Suppressor macrophage treated with lipopolysaccharide for 4 hours (primary cell): ENCODE data around the gene ERN1.
"Not testable (repeated sequence)": the region's sequence is repeated elsewhere in the genome, so short reads cannot be mapped to it uniquely, and the experiment has no call there.

Experiments used
- DNase-seq: peaks from one replicate; pipeline ENCODE4 v3.0.0-alpha.2; 2020

ERN1 gene

DNA sequence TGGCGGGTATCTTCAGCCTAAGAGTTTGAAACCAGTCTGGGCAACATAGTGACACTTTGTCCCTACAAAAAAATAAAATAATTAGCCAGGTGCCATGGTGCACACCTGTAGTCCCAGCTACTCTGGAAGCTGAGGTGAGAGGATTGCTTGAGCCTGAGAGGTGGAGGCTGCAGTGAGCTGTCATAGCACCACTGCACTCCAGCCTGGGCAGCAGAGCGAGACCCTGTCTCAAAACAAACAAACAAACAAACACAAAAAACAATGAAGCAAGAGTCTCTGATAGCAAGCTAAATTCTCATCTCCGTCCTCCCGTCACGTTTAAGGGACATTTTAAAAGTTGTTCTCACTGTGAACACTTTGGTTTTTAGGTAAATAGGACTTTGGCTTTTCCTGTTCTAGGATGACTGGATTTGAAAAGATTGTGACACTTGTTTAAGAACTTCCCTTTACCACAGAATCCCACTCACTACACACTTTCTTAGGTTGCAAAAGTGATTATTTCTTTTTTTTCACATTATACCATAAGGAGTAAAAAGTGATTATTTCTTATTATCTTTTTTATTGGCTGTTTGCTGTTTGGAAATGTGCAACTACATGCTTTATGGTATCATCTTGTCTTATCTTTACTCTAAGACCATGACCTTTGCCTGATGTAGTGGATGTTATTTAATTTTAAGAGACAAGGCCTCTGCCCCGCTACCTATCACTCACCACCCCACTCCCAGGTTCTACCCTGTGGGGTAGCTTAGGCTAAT lies 4.4 kb upstream of the ERN1 start:
- DNase-seq = no peak

DNA sequence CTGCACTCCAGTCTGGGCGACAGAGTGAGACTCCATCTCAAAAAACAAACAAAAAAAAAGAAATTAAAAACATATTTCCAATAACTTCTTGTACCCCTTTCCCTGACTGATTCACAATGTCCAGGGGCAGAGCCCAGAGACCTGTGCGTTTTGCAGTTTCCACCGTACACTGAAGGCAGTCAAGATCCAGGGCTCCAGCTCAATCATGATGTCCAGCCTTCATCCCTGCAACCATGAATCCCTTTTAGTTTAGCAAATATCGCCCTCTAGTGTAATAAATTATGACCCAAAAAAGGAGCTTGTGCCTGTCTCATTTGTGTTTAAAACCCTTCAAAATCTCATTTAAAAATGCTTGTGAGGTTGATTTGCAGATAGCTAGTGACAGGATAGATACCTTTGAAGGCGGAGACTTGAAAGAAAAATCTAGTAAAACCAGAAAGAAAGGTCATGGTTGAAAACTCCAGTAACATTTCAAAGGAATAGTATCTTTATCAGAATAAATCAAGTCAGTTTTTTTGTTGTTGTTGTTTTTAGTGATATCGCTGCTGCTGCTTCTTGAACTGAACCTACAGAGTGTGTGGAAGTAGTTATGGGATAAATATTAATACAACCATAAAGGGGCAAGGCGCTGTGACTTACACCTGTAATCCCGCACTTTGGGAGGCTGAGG lies 3.7 kb upstream of the ERN1 start:
- peak; percentile 83 for DNase-seq

DNA sequence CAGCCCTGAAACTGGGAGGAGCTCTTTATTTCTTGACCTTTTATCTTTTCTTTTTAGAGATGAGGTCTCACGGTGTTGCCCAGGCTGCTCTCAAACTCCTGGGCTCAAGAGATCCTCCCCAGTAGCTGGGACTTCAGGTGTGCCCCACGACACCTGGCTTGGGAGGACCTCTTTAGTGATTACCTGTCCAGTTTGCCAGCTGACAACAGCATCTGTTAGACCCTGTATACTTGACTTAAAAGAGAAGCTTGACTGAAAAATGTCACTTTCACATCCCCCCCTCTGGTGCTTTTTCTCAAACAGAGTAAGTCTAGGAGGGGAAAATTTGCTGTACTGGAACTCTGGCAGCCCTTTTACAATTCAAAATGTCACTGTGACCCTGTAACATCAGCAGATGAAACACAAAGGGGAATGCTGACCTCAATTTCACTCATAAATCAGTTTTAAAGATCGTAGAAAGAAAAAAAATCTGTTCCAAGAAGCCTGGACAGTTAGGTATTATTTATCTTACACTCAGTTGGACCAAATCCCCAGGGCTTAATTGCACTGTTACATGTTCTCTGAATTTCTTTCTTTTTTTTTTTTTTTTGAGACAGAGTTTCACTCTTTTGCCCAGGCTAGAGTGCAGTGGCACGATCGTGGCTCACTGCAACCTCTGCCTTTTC lies 1.8 kb upstream of the ERN1 start:
- no peak for DNase-seq

DNA sequence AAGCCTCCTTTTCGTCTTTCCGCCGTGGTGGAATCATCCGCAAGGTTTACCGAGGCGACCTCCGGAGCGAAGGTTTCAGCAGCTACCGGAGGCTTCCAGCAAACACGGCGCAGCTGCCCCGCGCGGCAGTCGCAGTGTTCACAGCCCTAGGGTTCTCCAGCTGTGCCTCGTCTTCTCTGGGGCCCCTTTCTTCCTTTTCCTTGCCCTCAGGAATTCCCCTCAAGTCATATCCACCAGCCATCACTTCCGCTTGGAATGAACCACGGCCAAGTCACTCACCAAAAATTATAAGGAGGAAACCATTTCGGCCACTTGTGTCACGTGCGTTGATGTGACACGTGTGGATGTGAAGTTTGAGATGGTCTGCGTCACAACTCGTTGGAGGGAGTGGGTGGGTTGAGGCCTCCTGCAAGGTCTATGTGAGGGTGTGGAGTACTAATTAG lies 636 bp upstream of the ERN1 start:
- DNase-seq = peak; percentile 95

DNA sequence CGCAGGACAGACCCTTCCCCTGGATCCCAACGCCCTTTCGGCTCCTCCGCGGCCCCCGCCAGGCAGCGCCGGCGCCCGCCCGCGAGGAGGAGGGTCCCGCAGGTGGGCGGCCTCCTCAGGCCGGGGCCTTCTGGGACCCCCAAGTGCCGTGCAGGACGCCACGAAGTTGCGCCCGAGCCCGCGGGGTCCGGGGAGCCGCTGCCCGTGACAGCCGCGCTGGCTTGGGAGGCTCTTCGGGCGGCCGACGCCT lies 504 bp downstream of the ERN1 start:
- no peak for DNase-seq

DNA sequence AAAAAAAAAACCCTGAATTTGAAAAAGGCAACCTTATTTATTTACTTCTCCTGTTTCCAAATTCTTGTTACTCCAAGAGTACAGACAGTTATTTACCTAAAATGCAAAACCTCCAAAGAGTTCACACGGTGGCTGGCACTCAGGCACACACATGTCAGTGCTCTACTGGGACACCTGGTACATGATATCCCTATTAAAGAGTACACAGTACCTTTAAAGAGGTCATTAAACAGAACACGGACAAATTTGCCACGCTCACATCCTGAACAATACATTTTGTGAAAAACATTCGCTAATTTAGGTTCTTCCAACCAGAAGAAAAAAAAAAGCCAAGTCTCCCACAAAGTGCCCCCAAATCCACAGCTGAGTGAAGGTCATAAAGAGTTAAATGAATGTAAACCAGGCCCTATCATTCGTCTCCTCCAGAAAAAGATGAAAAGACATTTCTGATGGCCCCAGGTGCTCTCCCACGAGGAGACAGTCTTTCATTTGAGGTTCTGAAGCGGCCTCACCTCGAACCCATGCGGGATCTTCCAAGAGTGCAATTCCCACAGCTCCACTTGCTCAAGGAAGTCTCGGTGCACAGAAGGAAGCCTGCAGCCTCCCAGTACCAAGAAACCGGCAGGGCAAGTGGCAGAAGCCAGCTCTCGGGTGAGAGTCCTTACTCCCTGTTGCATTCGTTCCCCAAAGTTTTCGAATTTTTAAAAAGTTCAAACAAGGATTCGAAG lies 993 bp downstream of the ERN1 start:
- peak; percentile 45 for DNase-seq

DNA sequence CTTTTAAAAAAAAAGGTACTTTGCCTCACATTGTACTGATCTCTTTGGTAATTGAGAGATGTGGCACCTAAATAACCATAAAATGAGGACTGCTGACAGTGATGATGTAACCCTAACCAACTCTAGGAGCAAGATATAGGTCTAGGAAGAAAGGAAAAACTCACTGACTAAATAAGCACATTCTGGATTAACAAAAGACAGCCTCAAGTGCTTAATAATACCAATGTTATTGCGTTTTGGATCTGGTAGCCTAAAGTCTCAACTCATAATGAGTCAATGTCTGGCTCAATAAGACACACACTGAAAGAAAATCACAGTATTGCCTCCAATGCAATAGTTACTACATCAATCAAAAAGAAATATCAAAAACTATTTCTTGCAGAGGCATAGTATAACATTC lies 3.0 kb downstream of the ERN1 start:
- DNase-seq = no peak

DNA sequence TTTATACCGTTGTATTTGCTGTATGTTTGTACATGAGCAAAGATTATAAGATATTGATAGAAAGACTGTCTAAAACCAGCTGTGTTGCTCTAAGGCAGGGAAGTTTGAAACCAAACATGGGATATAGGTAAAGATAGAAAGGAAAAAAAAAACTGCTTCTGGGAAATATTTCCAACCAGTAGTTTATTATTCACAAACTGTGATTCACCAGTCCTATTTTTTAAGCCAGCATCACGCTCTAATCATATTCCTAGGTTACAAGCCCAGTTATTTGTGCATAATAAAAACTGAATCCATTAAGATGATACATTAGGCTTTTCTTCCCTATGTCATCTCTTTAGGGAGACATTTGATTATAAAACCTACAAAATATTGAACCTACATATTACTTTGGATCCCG lies 4.0 kb downstream of the ERN1 start:
- DNase-seq = no peak

DNA sequence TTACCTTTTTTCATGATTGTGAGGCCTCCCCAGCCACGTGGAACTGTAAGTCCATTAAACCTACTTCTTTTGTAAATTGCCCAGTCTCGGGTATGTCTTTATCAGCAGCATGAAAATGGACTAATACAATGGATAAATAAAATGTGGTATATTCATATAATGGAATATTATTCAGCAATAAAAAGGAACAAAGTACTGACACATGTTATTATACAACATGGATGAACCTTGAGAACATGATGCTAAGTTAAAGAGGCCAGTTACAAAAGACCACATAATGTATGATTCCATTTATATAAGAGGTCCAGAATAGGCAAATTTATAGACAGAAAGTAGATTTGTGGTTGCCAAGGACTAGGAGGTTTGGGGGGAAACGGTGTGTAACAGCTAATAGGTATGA lies 5.3 kb downstream of the ERN1 start:
- DNase-seq = no peak

DNA sequence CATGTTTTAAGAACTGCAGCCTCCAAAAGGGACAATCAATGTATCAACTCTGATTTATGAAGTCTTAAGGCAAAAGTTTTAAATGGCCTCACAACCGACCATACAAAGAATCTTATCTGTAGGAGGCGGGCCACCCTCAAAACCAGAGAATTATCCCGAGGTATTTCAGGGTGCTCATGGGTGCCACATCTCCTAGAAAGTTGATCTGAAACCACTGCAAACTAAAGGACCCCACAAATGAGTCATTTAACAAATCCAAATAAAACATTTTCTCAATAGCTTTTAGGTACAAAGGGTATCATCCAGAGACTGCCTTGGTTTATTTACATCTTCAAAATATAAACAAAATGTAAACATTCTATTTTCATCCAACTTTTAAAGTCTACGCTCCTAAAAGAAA lies 6.8 kb downstream of the ERN1 start:
- no peak for DNase-seq

DNA sequence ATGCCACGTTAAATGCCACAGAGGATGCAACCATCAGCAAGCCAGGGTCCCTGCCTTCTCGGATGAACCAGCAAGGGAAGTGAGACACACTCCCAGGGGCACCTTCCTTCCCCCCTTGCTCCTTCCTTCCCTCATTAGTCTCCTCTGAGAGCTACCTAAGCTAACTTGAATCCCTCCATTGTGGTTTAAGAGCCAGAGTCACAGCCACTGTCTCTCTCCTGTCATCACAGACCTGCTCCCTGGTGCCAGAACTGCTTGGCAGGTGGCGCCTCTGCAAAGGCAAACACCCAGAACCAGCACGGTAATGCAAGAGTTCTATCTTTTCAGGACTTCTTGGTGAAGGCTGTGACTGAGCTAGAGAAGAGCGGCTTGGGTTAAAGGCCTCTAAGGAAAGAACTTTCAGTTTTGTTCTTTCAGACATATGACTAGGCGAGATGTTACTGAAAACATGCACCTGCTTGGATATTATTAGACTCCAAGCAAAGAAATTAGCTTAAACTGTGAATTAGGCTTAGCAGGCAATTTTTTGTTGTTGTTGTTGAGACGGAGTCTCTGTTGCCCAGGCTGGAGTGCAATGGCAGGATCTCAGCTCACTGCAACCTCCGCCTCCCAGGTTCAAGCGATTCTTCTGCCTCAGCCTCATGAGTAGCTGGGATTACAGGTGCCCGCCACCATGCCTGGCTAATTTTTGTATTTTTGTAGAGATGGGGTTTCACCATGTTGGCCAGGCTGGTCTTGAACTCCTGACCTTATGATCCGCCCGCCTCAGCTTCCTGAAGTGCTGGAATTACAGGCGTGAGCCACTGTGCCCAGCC lies 8.8 kb downstream of the ERN1 start:
- not testable (repeated sequence) for DNase-seq

DNA sequence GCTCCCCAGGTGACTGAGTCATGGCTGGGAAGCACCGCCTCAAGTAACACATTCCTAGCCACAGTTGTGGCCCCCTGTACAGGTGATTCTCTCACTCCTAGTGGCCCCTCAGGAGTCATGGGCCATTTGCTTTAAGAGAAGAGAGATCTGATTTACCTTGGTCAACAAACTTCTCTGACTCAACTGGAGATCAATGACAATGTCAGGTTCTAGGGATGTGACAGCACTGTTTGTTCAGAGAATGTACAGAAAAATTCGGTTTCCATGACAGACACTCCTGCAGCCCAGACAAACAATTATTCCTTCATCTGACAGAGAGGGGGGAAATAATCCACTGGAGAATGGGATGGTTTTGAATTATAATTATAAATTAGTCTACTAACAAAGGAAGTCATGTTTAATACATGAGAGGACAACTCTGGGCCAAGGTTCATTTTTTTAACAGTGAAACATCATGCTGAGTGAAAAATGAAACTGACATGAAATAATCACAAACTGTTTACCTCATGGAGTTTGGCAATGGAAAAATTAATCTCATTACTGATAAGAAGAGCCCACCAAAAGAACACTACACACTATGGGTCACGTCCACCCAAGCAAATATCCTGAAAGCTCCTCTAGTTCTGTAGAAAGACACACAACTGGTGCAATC lies 9.7 kb downstream of the ERN1 start:
- DNase-seq = no peak

DNA sequence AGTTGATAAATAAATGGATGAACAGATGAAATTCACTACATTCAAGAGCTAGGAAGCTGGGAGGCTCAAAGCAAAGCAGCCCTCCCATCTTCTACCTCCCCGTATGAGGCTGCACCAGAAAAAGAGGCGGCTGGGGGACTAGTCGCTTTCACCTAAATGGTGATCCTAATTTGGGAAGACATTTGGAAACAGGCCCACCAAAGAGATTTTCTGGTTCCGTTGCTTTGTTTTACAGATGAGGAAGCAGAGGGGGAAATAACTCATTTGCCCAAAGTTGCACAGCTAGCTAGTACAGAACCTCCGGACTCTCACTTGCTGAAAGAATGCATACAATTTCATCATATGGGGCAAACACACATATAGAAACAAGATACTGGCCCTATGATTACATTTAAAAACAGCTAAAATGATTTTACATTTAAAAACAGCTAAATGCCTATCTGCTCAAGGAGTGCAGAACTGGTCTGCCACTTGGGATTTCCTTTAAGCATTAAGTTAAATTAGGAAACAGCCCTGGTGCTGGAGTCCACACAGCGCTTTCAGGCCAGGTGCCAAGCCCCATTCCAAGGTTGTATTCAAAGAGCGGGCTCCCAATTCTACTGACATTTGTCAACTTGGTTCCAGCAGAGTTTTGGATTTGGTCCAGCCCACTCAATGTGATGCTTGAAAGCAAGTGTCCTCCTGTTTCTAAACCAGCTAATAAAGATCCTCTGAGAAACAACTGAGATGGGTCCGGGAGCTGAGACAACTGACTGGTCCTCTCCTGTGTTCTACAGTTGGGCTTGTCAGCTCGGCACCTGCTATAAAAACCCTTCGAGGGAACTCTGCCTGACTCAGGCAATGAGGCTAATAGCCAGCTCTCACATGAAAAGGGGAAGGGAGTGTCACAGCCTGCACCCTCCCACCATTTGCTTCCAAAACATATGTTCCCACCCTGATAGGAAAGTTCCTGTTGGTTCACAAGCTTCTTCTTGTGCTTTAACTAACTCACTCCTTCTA lies 11.7 kb downstream of the ERN1 start:
- peak; percentile 79 for DNase-seq

DNA sequence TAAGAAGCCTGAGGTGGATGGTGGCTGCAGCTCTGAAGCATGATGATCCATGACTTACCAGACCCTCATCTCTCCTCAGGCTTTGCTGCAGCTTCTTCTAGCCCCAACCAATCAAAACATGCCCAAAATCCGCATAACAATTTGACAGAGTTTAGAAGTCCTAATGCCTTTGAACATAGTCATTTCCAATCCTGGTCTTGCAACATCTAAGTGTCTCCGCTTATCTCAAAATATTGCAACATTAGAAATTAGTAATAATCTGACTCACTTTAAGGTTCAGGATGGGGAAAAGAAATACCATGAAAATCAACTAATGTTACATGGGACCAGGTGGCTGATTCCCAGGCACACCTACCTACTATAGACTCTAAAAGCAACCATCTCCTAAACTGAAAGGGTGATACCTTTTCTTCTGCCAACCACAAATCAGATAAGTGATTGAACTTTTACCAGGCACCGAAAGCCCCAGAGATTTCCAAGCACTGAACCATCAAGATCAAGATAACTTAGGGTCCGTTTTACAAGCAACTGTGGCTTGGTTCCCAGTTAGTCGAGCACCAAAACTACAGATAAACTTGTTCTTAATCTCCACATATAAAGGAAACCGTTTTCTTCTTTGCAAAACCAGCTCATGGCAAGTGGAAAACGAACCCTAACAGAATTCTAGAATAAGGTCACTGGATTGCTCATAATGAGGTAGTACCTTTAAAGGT lies 14.0 kb downstream of the ERN1 start:
- DNase-seq = peak; percentile 55

DNA sequence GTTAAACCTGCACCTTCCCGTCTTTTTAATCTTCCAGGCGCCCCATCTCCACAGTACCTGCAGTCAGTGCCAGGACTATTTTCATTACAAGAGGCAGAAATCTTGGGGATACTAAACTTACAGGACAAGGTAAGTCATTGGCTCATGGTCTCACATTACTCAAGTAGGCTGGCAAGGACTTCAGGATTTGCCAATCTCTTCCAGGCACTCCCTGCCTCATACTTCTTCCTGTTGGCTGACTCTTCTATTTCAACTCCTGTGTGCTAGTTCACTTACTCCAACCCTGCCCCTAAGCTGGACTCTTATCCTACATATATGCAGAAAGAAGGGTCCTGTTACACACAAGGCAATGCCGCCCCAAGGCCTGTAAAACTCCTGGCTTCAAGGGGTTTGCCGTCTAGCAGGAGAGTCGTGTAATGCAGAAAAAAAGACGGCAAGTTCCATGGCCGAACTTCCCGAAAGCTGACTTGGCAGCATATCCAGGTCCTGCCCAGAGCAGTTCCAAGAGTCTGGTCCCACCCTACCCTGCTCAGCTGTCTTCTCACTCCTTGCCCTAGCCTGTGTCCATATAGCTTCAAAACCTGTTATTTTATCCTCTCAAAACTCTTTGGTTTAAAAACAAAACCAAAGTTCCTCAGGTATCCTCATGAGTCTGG lies 14.8 kb downstream of the ERN1 start:
- DNase-seq = no peak

DNA sequence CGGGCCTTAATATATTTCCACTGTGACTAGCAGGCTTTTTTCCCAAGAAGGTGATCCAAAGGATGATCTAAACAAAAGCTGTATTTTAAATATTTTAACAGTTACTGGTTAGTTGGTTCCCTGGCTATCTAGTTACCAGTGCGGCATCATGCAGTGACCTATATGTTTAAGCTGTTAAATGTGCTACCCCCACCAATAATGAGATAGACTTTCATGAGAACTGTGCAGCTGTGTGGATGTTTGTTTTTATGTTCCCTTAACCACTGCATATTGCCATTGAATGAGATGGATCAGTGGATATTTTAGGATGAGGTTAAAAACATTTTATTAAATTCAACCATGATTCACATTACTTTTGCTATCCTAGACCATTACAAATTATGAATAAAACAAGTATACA lies 16.9 kb downstream of the ERN1 start:
- DNase-seq = no peak

DNA sequence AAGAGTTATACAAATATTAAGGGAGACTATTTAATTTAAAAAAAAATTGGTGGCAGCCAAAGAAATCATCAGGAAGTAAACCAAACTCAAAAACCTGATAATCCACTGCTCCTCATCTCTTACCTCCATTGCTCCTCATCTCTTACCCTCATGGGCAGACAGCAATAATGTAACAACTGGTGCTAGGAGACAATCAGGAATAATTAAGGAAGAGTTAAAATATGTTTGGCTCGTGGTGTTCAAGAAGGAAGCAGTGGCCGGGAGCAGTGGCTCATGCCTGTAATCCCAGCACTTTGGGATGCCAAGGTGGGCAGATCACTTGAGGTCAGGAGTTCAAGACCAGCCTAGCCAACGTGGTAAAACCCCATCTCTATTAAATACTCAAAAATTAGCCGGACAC lies 18.1 kb downstream of the ERN1 start:
- no peak for DNase-seq

DNA sequence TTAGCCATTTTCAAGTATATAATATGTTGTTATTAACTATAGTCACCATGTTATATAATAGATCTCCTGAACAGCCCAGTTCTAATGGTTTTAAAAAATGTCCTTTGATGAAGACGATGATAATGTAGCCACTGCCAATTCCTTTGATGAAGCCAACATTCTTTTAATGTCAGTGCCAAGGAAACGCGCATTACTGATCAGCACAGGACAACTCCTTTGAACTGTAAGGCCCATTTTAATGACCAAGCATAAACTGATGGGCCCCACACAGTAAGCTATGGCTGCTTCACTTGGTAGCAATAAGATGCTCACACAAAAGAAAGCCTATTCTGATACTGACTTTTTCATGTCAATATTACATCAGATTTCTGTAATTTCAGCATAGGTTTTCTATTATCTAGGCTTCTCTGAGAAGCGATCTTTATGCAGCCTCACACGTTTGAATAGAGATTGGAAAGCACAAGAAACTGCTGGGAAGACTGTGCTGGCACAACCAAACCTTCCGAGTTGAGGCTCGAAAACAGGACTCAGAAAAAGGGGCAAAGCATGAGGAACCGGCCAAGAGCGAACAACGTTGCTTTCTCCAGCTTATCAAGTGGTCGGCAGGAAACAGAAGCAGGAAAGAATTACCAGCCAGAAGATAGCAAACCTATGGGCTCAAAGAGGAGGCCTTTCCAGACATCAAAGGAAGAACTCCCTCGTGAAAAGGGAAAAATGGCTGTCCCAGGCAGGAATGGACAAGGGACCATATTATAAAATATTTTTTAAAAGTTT lies 19.4 kb downstream of the ERN1 start:
- no peak for DNase-seq

DNA sequence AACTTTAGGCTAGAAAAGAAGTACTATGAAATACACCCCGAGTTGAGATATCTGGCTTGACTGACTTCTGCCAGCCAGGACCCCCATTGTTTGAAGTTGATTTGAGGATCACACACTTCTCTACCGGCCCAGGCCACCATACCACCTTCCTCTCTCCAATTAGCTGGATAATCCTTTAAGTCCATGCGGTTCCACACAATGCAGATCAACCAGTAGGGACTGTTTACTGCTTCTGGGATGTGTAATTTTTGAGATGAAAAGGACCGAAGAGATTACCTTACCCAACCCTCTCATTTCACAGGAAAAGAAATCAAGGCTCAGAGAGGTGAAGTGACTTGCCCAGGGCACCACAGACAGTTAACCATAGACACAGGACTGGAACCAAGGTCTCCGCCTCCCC lies 20.5 kb downstream of the ERN1 start:
- no peak for DNase-seq
